GM12892 (cell line): Measurements from ENCODE around the gene NKAIN2.

Experiments
- POLR2AphosphoS5 ChIP-seq: IDR thresholded peaks from 2 replicates; pipeline ENCODE4 v1.6.1; 2011; ENCODE audit warnings: low read depth, low read length, control low read depth
- TAF1 ChIP-seq: IDR thresholded peaks from 2 replicates; pipeline ENCODE4 v1.6.1; 2011; ENCODE audit warnings: low read depth, mild to moderate bottlenecking, control low read depth, low read length, borderline replicate concordance

GRCh38 chr6:124052120-124052519 is 248.5 kb downstream of the NKAIN2 start:
- TF ChIP-seq TAF1 (no peak), POLR2AphosphoS5 (no peak)
